Endodermal cell (in vitro differentiated cells): ENCODE results near the gene HKDC1. TPM values are rescaled to one million over a fixed set of nuclear protein-coding genes. Genes with fewer than 3 reads are reported as not detected.

Experiments used
- DNase-seq: peaks from one replicate; pipeline ENCODE4 v3.0.0-alpha.2; 2017
- H3K27ac ChIP-seq: 2 replicates; pipeline ENCODE4 v1.5.1; 2013; ENCODE audit warnings: mild to moderate bottlenecking, low read depth, low read length, moderate library complexity
- H3K27me3 ChIP-seq: 2 replicates; pipeline ENCODE4 v1.6.1; 2013; ENCODE audit warnings: mild to moderate bottlenecking, low read length, moderate library complexity; ENCODE audit not compliant: insufficient read depth, control insufficient read depth, poor library complexity, severe bottlenecking
- H3K36me3 ChIP-seq: 2 replicates; pipeline ENCODE4 v1.7.0; 2013; ENCODE audit warnings: mild to moderate bottlenecking, low read length, moderate library complexity; ENCODE audit not compliant: control insufficient read depth, insufficient read depth
- H3K4me1 ChIP-seq: one replicate; pipeline ENCODE4 v1.7.0; 2013; ENCODE audit warnings: low read length; ENCODE audit not compliant: control insufficient read depth, insufficient read depth
- H3K4me3 ChIP-seq: 2 replicates; pipeline ENCODE4 v1.5.1; 2013; ENCODE audit warnings: mild to moderate bottlenecking, low read length, moderate library complexity
- H3K9ac ChIP-seq: 2 replicates; pipeline ENCODE4 v1.6.1; 2013; ENCODE audit warnings: mild to moderate bottlenecking, low read length, moderate library complexity; ENCODE audit not compliant: poor library complexity, severe bottlenecking; ENCODE audit errors: extremely low read depth
- H3K9me3 ChIP-seq: 2 replicates; pipeline ENCODE4 v1.6.1; 2013; ENCODE audit warnings: mild to moderate bottlenecking, low read length, moderate library complexity; ENCODE audit not compliant: control insufficient read depth
- H3K27ac Mint-ChIP-seq: 2 replicates; pipeline ENCODE4 v1.8.0; 2020; ENCODE audit warnings: mixed read lengths
- H3K27me3 Mint-ChIP-seq: 2 replicates; pipeline ENCODE4 v1.8.0; 2021; ENCODE audit warnings: mild to moderate bottlenecking, mixed read lengths; ENCODE audit not compliant: insufficient read depth
- H3K36me3 Mint-ChIP-seq: 2 replicates; pipeline ENCODE4 v1.8.0; 2020; ENCODE audit warnings: low read depth, mixed read lengths
- H3K4me1 Mint-ChIP-seq: 2 replicates; pipeline ENCODE4 v1.8.0; 2020; ENCODE audit warnings: mixed read lengths
- H3K4me3 Mint-ChIP-seq: 2 replicates; pipeline ENCODE4 v1.8.0; 2020; ENCODE audit warnings: mild to moderate bottlenecking, moderate library complexity, mixed read lengths
- H3K9me3 Mint-ChIP-seq: 2 replicates; pipeline ENCODE4 v1.8.0; 2020; ENCODE audit warnings: mild to moderate bottlenecking, mixed read lengths
- CTCF ChIP-seq: fragments of 200-600 bp; sonication (generic); conservative IDR thresholded peaks from 2 replicates; pipeline ENCODE4 v1.5.0; 2021; ENCODE audit warnings: antibody characterized with exemption, mild to moderate bottlenecking
- WGBS, 2 experiments: methylation state at CpG; one replicate each; pipeline versions ENCODE4 v1.1.5 to v1.1.7; 2013; ENCODE audit warnings: missing lambda C conversion rate in 2 of 2, mixed read lengths in 1 of 2; ENCODE audit not compliant: insufficient coverage in 1 of 2, insufficient read length in 1 of 2; 5-methylcytosine and 5-hydroxymethylcytosine counted together
- total RNA-seq, 2 donors: library from RNA; stranded (reverse); fragmentation: NEBNext Ultra II Directional in 1 of 2; extraction: Animal tissue kit (Norgen Biotek cat#: 25700) in 1 of 2; gene quantifications; 2 replicates in 1 of 2; 3 replicates in 1 of 2; pipeline ENCODE4 v1.2.1, GENCODE V29; 2021

HKDC1 gene
- total RNA-seq, 2 donors from 2014 or later, result 0.22 TPM; not detected in 1

GRCh38 chr10:69254877-69255276 is 34.7 kb downstream of the HKDC1 start:
- 78 to 83% methylated on average over 6 to 7 of the region's 7 CpGs for WGBS, 2 experiments
- no peak overlapping the region for H3K9ac ChIP-seq
- no peaks in the 10 kb centered on the region for H3K36me3 ChIP-seq
- no peaks in the 10 kb centered on the region for H3K9me3 ChIP-seq
- DNase-seq, result no peak
- Mint-ChIP-seq H3K4me3 (no peak overlapping the region), H3K36me3 (no peaks in the 10 kb centered on the region), H3K9me3 (peaks cover 2% of the 10 kb centered on the region), H3K27ac (no peak overlapping the region), H3K4me1 (no peaks in the 10 kb centered on the region), H3K27me3 (no peaks in the 10 kb centered on the region)
- H3K27ac ChIP-seq, result no peak overlapping the region
- H3K4me1 ChIP-seq, result no peaks in the 10 kb centered on the region
- H3K27me3 ChIP-seq, result no peaks in the 10 kb centered on the region
- TF ChIP-seq CTCF, result no peak
- no peak overlapping the region for H3K4me3 ChIP-seq

GRCh38 chr10:69259547-69260243 is 39.6 kb downstream of the HKDC1 start:
- Histone ChIP-seq H3K9me3 (no peaks in the 10 kb centered on the region), H3K36me3 (no peaks in the 10 kb centered on the region), H3K4me3 (no peak overlapping the region), H3K27me3 (no peaks in the 10 kb centered on the region), H3K9ac (no peak overlapping the region), H3K4me1 (no peaks in the 10 kb centered on the region), H3K27ac (no peak overlapping the region)
- no peaks in the 10 kb centered on the region for H3K36me3 Mint-ChIP-seq
- no peak overlapping the region for H3K27ac Mint-ChIP-seq
- 81 to 100% methylated on average over 1 to 2 of the region's 3 CpGs for WGBS, 2 experiments
- H3K4me1 Mint-ChIP-seq, result no peaks in the 10 kb centered on the region
- H3K27me3 Mint-ChIP-seq, result no peaks in the 10 kb centered on the region
- no peak for TF ChIP-seq CTCF
- H3K4me3 Mint-ChIP-seq, result no peak overlapping the region
- no peak for DNase-seq
- H3K9me3 Mint-ChIP-seq, result no peaks in the 10 kb centered on the region

DNA sequence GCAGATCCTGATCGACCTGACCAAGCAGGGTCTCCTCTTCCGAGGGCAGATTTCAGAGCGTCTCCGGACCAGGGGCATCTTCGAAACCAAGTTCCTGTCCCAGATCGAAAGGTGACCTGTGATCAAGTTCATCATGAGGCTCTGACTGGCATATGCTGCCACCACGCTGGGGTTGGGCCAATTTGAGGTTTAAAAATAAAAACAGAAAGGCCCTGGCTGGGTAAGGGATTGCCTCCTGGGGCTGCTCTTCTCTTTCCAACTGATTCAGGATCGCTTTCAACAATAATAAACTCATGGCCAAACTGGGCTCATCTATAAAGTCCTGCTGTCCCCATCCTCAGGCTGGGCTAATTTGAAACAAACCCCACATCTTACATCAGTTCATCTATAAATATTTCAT is 41.1 kb downstream of the HKDC1 start:
- WGBS, 2 experiments, result 94 to 95% methylated on average over 7 to 8 of the region's 8 CpGs
- H3K4me1 Mint-ChIP-seq, result no peaks in the 10 kb centered on the region
- no peaks in the 10 kb centered on the region for H3K36me3 Mint-ChIP-seq
- H3K4me3 ChIP-seq, result no peak overlapping the region
- H3K4me1 ChIP-seq, result no peaks in the 10 kb centered on the region
- no peaks in the 10 kb centered on the region for H3K27me3 Mint-ChIP-seq
- no peak overlapping the region for H3K27ac Mint-ChIP-seq
- H3K4me3 Mint-ChIP-seq, result no peak overlapping the region
- H3K9me3 Mint-ChIP-seq, result no peaks in the 10 kb centered on the region
- no peak overlapping the region for H3K27ac ChIP-seq
- no peaks in the 10 kb centered on the region for H3K36me3 ChIP-seq
- no peaks in the 10 kb centered on the region for H3K9me3 ChIP-seq
- no peak for DNase-seq
- H3K9ac ChIP-seq, result no peak overlapping the region
- TF ChIP-seq CTCF, result no peak
- H3K27me3 ChIP-seq, result no peaks in the 10 kb centered on the region
